Measurements from ENCODE around the gene RTL5.
"Not testable (repeated sequence)": the region's sequence is repeated elsewhere in the genome, so short reads cannot be mapped to it uniquely, and the experiment has no call there.

Gene RTL5

DNA sequence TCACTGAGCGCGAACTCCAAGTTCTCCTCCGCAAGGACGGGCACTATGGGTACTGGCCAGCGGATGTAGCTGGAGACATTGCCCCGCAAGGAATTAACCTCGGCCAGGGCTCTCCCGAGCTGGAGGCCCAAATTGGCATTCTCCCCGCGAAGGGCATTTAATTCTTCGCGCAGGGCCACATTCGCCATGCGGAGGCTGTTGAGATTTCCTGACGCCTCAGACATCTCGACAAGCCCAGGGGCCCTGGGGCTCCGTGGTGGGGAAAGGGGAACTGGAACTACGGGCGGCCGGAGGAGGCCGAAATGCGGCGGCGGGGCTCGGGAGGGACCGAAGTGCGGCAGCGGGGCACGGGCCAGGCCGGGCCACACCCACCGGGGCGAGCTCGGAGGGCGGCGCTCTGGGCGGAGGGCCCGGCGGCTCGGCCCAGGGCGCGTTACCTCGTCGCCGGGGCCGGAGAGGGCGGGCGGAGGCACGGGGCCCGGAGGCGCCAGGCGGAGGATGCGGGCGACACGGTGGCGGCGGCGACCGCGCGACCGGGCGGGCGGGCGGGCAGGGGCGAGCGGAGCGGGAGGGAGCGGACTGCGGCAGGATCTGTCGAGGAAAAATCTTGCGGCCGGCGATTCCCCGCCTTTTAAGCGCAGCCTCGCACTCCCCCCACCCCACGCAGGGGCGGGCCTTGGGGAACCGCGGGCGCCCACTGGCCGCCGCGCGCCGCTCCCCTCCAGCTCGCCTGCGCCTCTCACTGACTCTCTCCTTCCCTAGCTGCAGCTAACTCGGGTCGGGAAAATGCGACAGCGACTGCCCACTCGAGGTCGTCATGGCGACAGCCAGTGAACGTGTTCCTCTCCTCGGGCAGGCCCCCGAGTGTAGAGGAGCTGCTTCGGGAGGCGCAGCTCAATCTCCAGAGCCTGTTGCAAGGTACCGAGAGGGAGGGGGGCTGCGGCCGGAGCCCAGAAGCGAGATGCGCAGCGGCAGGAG lies at the start of gene RTL5:
Gene RTL5, minus strand, starts transcription at position 599 of the 978 bp plus-strand sequence.
- FAIRE-seq (peak; percentile 95), DNase-seq (ENCODE audit: insufficient read length, low spot score) (peak; percentile 95)

DNA sequence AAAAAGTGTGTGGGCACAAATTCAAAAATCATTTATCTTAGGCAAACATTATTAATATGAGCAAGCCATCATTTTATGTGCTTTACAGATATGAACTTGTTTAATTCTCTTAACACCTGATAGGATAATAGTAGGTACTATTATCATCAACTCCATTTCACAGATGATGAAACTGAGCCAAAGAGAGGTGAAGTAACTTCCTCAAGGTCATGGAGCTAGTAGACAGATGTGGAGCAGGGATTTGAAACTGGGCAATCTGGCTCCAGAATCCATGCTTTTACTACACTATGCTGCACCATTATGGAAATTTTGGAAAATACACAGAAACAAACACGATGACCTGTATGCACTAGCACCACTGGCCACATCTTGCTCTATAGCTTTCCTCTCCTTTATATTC lies 48.8 kb upstream of the RTL5 start:
- FAIRE-seq (no peak), DNase-seq (ENCODE audit: insufficient read length, low spot score) (no peak)

DNA sequence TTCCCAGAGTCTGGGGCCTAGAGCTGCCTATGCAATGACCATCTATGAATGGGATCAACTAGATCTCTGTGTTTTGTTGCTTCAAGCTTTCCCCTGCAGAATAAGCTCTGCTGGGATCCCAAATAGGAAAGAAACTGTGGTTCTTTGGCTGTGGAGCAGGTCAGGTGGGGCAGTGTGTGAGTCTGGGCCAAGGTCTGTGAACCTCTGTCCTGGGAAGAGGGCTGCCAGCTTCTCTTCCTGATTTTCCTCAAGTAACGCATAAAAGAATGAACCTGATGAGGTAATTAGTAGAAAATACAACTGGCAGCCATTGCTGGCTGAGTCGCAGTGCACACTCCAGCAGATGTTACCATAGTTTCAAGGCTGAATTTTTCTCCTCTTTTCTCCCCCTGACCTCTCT lies 45.3 kb upstream of the RTL5 start:
- DNase-seq (ENCODE audit: insufficient read length, low spot score), result no peak
- FAIRE-seq, result no peak

DNA sequence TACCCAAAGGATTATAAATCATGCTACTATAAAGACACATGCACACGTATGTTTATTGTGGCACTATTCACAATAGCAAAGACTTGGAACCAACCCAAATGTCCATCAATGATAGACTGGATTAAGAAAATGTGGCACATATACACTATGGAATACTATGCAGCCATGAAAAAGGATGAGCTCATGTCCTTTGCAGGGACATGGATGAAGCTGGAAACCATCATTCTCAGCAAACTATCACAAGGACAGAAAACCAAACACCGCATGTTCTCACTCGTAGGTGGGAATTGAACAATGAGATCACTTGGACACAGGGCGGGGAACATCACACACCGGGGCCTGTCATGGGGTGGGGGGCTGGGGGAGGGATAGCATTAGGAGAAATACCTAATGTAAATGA lies 44.6 kb upstream of the RTL5 start:
- FAIRE-seq; DNase-seq (ENCODE audit: insufficient read length, low spot score): not testable (repeated sequence)

DNA sequence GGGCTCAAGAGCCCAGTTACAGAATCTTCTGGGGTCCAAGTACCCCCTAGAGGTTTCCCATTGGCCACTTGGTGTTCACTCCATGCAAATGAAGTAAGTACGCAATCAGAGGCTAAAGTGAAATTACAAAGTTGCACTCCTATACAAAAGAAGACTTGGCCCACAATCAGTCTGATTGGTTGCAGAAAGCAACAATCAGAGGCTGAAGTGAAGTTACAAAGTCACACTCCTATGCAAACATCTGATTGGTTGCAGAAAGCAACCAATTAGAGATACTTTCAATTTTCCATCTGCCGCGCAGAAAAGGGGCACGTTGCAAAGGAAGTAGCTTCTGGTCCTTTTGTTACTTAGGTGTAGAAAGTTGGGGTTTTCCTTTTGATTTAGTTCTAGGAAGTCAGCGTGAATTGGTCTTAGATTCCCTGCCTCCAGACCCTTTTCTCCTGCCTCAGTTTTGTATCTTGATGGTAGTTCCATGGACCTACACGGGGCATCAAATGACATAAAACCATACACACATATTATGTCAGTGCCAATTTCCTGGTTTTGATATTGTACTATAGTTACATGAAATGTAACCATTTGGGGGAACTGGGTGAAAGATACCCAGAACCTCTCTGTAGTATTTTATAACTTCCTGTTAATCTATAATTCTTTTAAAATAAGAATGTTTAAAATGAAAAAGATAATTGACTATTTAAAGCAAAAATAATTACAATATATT lies 37.5 kb upstream of the RTL5 start:
- DNase-seq (ENCODE audit: insufficient read length, low spot score), result no peak
- no peak for FAIRE-seq

DNA sequence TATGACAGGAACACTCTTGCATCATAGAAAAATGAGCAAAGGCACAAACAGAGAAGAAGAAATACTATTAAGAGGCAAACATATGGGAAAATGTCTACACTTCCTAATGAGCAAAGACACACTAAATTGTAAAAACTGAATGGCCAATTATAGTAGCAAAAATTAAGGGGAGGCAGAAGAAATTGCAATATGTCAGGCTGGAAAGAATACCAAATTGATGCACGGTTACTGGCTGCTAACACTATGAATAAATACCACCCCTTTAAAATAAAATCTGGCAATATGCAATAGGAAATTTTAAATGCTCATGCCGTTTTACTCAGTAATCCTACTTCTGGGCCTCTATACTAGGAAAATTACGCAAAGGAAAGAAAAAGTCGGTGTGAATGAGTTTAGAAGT lies 33.8 kb upstream of the RTL5 start:
- DNase-seq (ENCODE audit: insufficient read length, low spot score) (no peak), FAIRE-seq (no peak)

DNA sequence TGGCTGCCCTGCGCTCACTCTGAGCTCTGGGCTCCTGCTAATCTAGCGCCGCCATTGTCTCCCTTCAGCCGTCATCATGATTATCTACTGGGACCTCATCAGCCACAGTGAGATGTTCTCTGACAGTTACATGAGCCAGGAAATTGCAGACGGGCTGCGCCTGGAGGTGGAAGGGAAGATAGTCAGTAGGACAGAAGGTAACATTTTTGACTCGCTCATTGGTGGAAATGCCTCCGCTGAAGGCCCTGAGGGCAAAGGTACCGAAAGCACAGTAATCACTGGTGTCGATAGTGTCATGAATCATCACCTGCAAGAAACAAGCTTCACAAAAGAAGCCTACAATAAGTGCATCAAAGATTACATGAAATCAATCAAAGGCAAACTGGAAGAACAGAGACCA lies 28.1 kb upstream of the RTL5 start:
- no peak for DNase-seq (ENCODE audit: insufficient read length, low spot score)
- FAIRE-seq, result no peak

DNA sequence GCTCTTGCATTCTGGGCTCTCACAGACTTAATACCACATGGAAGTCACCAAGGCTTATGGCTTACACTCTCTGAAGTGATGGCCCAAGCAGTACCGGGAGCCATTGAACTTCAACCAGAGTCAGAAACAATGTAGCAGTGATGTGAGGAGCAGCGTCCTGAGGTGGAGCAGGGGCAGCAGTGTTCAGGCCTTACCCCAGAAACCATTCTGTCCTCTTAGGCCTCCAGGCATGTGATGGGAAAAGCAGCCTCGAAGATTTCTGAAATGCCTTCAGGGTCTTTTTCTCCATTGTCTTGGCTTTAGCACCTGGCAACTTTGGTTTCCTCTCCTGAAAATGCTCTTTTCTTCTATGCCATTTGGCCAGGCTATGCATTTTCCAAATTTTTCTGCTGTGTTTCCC lies 27.1 kb upstream of the RTL5 start:
- FAIRE-seq (peak; percentile 23), DNase-seq (ENCODE audit: insufficient read length, low spot score) (no peak)

DNA sequence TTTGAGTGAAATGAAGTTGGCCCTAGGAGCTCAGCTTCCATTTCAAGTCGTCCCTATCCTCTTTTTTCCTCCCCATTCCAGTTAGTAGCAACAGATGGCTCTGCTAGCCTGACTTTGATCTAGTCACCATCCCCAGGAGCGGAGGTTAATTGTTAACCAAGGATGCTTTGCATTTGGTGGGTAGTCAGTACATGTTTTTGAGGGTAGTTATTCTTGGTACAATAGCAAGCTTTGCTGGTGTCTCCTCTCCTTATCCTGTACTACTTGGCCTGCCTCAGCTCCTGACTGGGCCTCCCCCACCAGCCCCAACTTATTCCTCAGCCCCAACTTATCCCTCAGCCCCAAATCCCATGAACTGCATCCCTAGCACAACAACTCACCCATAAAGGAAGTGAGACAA lies 14.8 kb upstream of the RTL5 start:
- DNase-seq (ENCODE audit: insufficient read length, low spot score), result no peak
- peak; percentile 23 for FAIRE-seq

DNA sequence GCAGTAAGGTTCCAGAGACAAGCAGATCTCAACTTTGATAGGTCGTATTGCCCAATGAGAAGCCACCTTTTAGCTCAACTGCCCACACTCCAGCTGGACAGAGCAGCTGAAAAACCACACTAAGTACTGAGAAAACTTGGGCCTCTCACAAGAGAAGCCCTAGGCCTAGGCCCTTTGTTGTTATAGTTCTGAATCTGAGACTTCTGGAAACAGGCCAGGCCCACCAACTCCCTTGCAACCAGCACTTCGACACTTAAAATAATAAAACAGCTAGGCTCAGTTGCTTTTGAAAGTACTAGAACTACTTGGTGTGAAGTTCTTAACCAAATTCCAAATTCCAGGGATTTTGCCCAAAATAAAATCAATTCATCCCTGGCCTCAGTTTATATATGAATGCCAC lies 13.5 kb upstream of the RTL5 start:
- DNase-seq (ENCODE audit: insufficient read length, low spot score), result no peak
- no peak for FAIRE-seq

DNA sequence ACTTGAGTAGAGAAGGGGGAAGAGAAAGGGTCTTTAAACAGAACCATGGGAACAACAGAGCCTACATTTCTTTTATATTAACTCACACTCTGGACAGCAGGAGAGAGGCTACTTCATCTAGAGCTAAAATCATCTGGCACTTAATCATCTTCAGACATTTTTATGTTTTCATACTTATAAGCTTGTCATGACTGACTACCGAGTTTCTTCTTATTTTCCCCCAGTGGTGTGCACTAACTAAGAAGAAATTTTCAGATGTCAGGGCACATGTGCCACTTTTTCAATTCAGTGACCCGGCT lies 11.8 kb upstream of the RTL5 start:
- FAIRE-seq (no peak), DNase-seq (ENCODE audit: insufficient read length, low spot score) (no peak)

DNA sequence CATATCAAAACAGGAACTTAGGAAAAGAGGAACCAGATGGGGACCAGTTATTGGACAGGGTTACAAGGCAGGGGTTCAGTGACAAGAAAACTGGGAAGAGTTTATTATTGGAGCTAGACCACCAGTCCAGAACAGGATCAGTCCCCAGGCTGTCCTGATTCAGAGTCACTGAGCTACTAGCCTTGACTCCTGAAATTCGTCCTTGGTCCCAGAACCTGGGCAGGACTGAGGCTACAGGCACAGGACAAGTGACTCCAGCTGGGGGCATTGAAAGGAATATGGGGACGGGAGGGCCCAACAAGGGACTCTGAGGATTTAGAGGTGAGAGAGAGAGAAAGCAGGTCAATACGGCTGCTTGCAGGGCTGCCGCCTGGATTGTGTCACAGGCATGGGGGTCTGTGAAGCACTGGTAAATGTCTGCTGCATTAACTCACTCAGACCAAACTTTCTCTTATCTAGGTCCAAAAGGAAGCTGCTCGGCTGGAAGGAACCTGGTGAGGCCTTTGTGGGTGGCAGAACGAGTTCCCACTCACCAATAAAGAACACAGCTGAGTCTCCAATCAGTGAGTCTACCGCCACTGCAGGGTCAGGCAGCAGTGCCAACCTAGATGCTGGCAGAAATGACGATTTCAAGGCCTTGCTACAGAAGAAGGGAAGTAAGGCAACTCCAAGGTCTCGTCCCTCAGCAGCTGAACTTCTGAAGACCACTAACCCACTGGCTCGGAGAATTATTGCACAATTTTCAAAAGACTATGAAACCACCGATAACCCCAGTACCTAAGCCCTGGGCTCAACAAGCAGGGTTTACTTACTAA lies 11.3 kb upstream of the RTL5 start:
- FAIRE-seq (no peak), DNase-seq (ENCODE audit: insufficient read length, low spot score) (no peak)

DNA sequence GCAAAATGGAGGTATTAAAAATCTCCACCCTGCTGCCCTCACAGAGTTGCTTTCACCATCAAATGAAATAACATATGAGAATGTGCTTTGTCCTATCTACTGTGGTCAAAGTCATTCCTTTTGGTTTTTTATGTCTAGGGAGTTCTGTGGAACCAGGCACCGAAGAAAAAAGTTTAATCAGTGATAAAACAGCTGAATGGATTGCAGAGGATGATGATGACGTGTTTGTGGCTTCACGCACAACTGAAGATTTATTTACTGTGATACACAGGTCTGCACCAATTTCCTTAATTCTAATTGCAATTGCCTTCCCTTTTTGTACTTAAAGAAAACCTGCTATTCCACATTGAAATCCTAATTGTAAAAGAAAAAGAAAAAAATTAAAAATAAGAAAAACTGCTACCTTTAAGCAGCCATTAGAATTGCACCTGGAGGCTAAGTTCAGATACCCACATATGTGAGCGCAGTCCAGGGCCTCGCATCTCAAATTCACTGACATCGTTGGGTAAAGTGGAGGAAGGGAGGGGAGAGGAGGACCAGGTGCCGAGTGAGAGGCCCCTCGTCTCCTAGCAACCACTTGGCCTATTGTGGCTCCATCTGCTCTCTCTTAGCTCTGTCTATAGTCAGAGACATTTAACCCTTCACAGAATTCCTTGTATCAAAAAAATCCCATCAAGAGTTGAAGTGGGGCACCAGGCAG lies 10.5 kb upstream of the RTL5 start:
- FAIRE-seq (no peak), DNase-seq (ENCODE audit: insufficient read length, low spot score) (no peak)

DNA sequence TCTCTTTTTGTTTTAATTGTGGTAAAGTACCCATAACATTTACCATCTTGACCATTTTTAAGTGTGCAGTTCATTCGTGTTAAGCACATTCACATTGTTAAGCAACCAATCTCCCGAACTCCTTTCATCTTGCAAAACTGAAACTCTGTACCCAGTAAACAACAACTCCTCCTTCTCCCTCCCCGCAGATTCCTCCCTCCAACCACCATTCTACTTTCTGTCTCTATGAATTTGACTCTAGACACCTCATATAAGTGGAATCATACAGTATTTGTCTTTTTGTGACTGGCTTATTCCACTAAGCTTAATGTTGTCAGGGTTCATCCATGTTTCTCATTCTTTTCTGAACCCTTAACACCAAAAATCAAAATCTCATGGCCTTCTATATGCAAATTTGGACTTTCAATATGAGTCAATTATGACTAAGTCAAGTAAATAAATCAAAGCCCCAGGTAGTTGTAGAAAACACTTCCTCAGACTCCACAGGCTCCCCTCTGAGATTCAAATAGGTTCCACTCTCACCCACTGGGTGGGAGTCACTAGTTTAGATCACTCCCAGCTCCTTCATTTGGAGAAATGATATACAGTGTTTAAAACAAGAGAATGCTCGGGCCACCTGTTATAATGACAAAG lies 9.8 kb upstream of the RTL5 start:
- FAIRE-seq (no peak), DNase-seq (ENCODE audit: insufficient read length, low spot score) (no peak)

DNA sequence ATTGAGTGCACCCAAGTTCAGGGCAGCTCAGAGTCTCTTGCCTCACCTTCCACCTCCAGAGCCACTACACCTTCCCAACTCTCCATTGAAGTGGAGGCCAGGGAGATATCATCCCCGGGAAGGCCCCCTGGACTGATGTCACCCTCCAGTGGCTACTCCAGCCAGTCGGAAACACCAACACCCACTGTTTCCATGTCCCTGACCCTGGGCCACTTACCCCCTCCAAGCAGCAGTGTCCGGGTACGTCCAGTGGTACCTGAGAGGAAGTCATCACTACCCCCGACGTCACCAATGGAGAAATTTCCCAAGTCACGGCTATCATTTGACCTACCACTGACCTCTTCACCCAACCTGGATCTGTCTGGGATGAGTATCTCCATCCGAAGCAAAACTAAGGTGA lies 7.8 kb upstream of the RTL5 start:
- DNase-seq (ENCODE audit: insufficient read length, low spot score) (no peak), FAIRE-seq (no peak)

DNA sequence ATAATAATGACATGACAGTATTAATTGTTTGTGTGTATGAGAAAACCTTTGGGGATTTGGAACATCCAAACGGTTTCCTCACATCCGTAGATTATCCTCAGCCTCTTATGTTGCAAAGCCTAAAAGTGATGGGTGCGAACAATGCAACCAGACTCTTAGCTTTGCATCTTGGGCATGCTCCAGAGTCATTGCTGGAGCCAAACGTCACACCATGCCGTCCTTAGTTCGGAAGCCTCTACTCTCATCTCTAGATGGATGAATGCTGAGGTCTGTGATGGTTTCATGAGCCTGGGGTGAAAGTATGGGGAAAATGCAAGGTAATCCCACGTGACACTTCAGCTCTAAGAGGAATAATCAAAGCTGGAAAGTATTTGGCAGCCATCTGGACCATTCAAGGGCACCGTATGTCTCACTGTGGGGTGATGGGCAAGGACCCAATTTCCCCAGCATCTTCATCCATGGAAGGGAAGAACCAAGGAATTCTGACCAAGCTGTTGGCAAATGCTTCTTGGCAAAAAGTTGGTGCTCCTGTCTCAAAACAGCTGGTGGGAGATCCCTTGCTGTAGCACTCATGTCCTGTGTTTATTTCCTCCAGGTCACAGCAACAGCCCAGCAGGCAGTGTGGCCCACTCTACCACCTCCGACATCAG lies 6.3 kb upstream of the RTL5 start:
- FAIRE-seq, result no peak
- DNase-seq (ENCODE audit: insufficient read length, low spot score), result no peak

DNA sequence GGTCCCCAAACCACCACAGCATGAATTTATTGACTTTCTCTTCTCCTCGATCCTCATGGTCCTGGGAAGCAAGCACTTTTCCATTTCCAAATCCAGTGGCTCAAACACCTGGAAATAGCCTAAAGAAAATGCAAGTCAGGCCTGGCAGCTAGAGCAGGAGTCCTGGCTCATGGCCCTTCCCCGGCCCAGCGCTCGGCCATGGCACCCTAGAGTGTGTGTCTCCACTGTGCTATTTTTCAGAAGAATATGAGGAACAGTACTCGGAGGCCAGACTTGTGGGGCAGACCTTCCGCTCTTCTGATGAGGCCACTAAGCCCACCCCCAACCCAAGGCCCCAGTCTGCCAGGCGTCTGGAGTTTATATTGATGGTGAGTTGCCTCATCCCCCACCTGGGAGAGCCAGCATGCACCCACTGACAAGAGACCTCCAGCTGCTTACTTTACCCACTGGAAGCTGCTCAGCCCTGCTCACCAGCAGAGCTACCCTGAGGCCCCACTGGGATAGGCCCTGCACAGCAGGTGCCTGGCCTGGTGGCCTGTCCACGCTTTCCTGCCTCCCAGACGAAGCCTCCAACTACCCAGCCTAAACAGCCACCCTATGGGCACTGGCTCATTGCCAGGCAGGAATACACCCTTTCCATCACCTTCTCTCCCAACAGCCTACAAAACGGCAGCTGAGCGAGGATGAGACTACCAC lies 2.3 kb upstream of the RTL5 start:
- FAIRE-seq (no peak), DNase-seq (ENCODE audit: insufficient read length, low spot score) (no peak)

DNA sequence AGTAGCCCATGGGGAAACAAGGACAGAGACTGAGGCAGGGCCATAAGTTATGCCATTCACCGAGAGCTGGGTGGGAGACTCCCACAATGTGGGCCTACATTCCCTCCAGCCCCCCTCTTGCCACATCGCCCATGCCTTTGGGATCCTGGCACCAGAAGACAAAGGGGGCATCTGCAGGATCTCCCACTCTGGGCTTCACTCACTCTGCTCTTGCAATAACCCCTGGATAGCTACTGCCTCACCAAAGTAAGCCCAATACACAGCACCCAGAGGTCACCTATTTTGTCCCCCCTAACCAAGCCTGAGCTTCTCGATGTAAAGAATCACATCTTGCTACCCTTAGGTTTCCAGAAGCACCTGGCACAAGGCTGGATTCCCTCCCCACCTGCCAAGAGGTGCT lies 741 bp upstream of the RTL5 start:
- FAIRE-seq, result no peak
- DNase-seq (ENCODE audit: insufficient read length, low spot score), result no peak

DNA sequence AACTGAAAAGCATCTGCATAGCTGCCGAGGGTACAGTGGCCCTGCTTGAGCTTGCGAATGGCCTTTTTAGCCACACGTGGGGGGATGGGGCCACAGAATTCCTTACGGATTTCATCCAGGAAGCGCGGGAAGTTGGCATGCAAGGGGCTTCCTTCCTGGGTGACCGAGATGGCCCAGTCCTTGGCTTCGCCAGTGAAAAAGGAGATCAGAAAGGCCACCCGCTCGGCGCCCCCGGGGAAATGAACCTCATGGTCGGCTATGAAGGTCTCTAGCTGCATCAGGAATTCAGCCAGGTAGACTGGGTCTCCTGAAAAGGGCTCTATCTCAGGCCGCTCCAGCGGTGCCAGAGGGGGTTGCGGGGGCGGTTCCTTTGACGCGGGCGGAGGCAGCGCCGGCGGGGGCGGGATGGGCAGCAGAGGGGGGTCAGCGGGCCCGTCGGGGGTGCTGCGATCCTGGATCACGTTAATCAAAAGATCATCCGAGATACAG lies 909 bp downstream of the RTL5 start:
- FAIRE-seq (no peak), DNase-seq (ENCODE audit: insufficient read length, low spot score) (no peak)
